ENCODE data around the gene KDM7A.
"Not testable (repeated sequence)": the region's sequence is repeated elsewhere in the genome, so short reads cannot be mapped to it uniquely, and the experiment has no call there.

Gene KDM7A

GRCh38 chr7:140200061-140200989, 23.5 kb upstream of the KDM7A start:
- DNase-seq (ENCODE audit: low spot score): no peak

DNA sequence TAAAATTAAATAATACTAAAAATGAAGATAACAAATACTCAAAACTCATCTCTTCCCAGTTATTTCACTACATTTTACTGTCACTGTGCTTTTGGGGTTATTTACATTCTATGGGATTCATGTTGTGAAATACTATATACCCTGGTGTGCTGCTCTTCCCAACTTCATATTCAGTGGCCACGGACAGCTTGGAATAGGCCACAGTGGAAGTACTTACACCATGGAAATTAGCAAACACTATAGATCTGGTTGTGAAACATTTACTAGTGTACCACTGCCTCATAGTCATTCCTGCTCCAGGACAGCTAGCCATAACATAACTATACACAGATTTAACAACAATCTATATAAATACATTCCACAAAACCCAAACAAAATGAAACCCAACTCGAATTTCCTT, 21.2 kb upstream of the KDM7A start:
- no peak for DNase-seq (ENCODE audit: low spot score)

GRCh38 chr7:140197218-140197890, 20.6 kb upstream of the KDM7A start:
- no peak for DNase-seq (ENCODE audit: low spot score)

- DNase-seq (ENCODE audit: low spot score): no peak
These were observed 19.8 kb upstream of the KDM7A start for GRCh38 chr7:140196361-140197217.

DNA sequence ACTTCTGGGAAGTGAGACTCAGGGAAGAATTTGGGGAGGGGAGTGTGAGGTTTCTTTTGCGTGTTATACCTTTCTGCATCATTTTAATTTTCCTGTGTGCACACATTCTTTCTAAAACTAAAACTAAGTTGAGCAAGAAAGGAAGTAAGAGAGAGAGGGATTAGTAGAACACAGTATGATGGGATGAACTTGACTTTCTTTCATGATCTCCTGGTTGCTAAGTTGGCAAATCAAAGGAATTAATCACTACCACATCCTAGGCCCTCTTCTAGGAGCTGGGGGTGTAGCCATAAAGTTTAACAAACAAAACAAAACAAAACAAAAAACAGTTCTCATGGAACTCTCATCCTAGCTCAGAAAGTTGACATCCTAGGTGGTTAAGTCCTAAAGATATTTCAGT, 19.1 kb upstream of the KDM7A start:
- DNase-seq (ENCODE audit: low spot score): no peak

GRCh38 chr7:140192620-140193019, 15.8 kb upstream of the KDM7A start:
- DNase-seq (ENCODE audit: low spot score): no peak

DNA sequence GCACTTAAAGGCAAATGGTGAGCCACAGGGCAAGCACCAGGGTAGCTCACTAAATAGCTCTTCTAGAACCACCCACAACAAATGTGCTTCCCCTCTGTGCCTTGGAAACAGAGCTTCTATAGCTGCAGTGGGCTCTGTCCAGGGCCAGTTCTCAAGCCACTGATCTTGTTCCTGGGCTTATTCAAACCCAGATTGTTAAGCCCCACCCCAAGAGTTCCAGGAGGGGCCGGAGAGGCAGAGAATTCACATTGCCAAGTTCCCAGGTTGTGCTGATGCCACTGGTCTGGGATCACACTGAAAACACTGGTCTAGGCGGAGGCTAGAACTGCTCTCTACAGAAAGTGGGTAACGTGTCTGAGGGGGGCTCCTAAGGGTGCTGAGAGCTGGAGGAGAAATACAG, 15.4 kb upstream of the KDM7A start:
- DNase-seq (ENCODE audit: low spot score): no peak

DNA sequence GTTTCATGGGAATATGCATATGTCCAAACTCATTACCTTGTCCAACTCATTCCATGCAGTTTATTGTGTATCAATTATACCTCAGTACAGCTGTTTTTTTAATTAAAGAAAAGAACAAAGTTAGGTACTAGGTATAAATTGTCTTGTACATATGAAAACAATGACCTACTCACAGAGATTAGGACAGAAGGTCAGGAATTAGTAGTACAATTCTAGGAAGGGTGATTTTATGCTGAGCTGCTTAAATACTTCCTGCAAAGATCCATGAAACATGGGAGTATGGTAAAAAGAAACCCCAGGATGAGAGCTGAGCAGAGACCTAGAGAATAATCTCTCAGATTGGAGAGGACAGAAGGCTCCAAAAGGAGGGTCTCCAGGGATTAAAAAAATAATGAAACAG, 13.8 kb upstream of the KDM7A start:
- no peak for DNase-seq (ENCODE audit: low spot score)

GRCh38 chr7:140189917-140190316, 13.1 kb upstream of the KDM7A start:
- no peak for DNase-seq (ENCODE audit: low spot score)

- no peak for DNase-seq (ENCODE audit: low spot score)
These were observed 6.1 kb upstream of the KDM7A start for GRCh38 chr7:140182917-140183316.

DNA sequence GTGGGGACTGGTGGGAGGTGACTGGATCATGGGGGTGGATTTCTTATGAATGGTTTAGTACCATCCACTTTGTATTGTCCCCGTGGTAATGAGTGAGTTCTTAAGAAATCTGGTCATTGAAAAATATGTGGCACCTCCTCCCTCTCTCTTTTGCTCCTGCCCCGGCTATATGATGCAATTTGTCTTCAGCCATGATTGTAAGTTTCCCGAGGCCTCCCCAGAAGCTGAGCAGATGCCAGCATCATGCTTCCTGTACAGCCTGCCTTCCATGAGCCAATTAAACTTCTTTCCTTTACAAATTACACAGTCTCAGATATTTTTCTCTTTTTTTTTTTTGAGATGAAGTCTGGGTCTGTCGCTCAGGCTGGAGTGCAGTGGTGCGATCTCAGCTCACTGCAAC, 2.6 kb upstream of the KDM7A start:
- DNase-seq (ENCODE audit: low spot score): no peak

- no peak for DNase-seq (ENCODE audit: low spot score)
These were observed 571 bp downstream of the KDM7A start for GRCh38 chr7:140176122-140176701.

DNA sequence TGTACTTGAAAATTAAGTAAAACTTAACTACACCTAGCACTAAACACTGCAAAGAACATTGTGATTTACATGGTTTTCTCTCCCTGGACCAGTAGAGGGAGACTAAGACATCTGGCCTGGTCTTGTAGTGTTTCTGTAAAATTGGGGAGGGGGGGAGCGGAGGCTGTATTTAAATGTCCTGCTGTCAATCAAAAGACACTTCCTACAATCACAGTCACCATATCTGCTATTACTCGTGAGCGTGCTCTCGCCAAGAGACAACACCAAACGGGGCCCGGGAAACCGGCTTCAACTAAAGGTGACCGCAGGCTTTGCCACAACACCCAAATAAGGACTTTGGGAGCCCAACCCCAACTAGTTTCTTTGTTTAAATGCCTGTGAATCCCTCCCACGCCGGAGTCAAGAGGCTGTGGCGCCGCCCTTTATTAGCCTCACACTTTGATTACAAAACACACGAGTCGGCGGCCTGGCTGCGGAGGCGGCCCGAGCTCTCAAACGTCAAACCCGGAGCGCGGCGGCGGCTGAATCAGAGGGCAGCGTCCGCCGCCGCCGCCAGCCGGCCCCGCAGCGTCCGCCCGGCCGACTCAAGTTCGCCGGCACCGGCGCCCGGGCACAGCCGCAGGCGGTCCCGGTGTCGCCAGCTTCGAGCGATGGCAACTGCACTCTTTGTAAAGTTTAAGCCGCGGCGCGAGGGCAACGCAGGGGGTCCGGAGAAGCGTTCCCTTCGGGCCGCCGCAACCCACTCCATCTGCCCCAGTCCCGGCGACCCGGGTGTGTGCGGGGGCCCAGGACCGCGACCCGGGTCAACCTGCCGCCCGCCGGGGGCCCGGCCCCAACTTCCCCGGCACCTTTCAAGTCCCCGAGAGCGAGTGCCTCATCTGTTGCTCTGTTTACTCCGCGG, 1.3 kb downstream of the KDM7A start:
- peak; percentile 98 for DNase-seq (ENCODE audit: low spot score)

GRCh38 chr7:140174217-140174616, 2.6 kb downstream of the KDM7A start:
- no peak for DNase-seq (ENCODE audit: low spot score)

- no peak for DNase-seq (ENCODE audit: low spot score)
These were observed 6.4 kb downstream of the KDM7A start for GRCh38 chr7:140170375-140170774.

DNA sequence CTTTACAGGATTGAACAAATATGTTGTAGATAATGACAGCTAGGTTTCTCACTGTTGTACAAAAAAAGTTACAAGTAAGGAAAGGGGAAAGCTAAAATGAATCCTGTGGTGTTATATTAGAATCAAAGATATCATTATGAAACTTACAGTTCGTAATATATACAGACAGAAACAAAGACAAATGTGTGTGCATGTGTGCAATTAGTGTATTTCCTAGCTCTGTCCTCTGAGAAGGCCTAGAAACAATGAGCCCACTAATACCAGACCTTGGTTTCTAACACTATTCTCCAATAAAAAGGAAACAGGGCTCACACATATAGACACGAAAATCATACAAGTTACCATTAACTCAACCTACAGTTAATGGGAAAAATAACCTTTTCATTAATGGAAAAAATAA, 8.0 kb downstream of the KDM7A start:
- no peak for DNase-seq (ENCODE audit: low spot score)

DNA sequence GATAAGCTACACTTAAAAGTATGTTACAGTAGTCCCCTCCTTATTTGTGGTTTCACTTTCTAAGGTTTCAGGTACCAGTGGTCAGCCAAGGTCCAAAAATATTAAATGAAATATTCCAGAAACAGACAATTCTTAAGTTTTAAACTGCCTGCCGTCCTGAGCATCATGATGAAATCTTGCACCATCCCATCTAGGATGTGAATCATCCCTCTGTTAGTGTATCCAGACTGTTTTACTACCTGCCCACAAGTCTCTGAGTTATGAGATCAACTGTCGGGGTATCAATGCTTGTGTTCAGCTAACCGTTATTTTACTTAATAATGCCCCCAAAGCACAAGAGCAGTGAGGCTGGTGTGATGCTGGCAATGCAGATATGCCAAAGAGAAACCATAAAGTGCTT, 11.4 kb downstream of the KDM7A start:
- DNase-seq (ENCODE audit: low spot score): no peak

DNA sequence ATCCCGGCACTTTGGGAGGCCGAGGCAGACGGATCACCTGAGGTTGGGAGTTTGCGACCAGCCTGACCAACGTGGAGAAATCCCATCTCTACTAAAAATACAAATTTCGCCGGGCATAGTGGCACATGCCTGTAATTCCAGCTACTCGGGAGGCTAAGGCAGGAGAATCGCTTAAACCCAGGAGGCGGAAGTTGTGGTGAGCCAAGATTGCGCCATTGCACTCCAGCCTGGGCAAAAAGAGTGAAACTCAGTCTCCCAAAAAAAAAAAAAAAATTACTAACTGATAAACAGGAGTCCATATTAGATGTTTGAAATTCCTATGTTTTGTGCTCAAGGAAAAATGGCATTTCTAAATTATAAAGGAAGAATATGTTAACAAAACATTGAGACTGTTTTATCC, 14.7 kb downstream of the KDM7A start:
- DNase-seq (ENCODE audit: low spot score): not testable (repeated sequence)

- no peak for DNase-seq (ENCODE audit: low spot score)
These were observed 15.7 kb downstream of the KDM7A start for GRCh38 chr7:140161047-140161446.

GRCh38 chr7:140160308-140160707, 16.5 kb downstream of the KDM7A start:
- no peak for DNase-seq (ENCODE audit: low spot score)

GRCh38 chr7:140159497-140159896, 17.3 kb downstream of the KDM7A start:
- no peak for DNase-seq (ENCODE audit: low spot score)
